NT2/D1 (cell line): ENCODE data around the gene SULT1A2.
A peak's percentile ranks its signal among the peaks of the same experiment; 100 is the strongest.
"Not testable (repeated sequence)": the region's sequence is repeated elsewhere in the genome, so short reads cannot be mapped to it uniquely, and the experiment has no call there.

Experiments
- DNase-seq: peaks from one replicate; pipeline ENCODE4 v3.0.0-alpha.2; 2011; ENCODE audit warnings: low read depth, low spot score
- H3K27me3 ChIP-seq: 2 replicates; pipeline ENCODE4 v1.6.0; 2011; ENCODE audit warnings: mild to moderate bottlenecking; ENCODE audit not compliant: insufficient read length, insufficient read depth
- H3K36me3 ChIP-seq: 2 replicates; pipeline ENCODE4 v1.6.1; 2011; ENCODE audit warnings: mild to moderate bottlenecking, low read length, mixed read lengths; ENCODE audit not compliant: insufficient read depth, insufficient read length
- H3K4me1 ChIP-seq: 2 replicates; pipeline ENCODE4 v1.5.1; 2011; ENCODE audit not compliant: insufficient read depth, insufficient read length
- H3K4me3 ChIP-seq: 2 replicates; pipeline ENCODE4 v1.5.1; 2011; ENCODE audit warnings: low read depth; ENCODE audit not compliant: insufficient read length
- H3K9ac ChIP-seq: 2 replicates; pipeline ENCODE4 v1.6.0; 2011; ENCODE audit warnings: low read depth; ENCODE audit not compliant: insufficient read length
- H3K9me3 ChIP-seq: 2 replicates; pipeline ENCODE4 v1.5.1; 2011; ENCODE audit warnings: mild to moderate bottlenecking, low read length; ENCODE audit not compliant: insufficient read depth
- SUZ12 ChIP-seq: IDR thresholded peaks from 2 replicates; pipeline ENCODE4 v1.6.1; 2011; ENCODE audit not compliant: insufficient read length, insufficient read depth; ENCODE audit errors: extremely low read depth
- YY1 ChIP-seq: IDR thresholded peaks from 2 replicates; pipeline ENCODE4 v1.6.1; 2011; ENCODE audit not compliant: insufficient read length, insufficient read depth
- ZNF274 ChIP-seq: IDR thresholded peaks from 2 replicates; pipeline ENCODE4 v1.6.1; 2011; ENCODE audit warnings: mild to moderate bottlenecking, low read depth, low read length

Gene SULT1A2

GRCh38 chr16:28553776-28554633, 42.8 kb downstream of the SULT1A2 start, which contains the start of gene SGF29:
SGF29 (plus strand) TSS chr16:28553920; CDS start chr16:28581070, 27,150 bp downstream.
- H3K4me1 ChIP-seq, result peaks cover 2% of the 10 kb centered on the region
- TF ChIP-seq SUZ12, result no peak
- no peak for TF ChIP-seq YY1
- no peak for TF ChIP-seq ZNF274
- peaks cover 18% of the 10 kb centered on the region for H3K36me3 ChIP-seq
- H3K4me3 ChIP-seq, result peak within 1 kb of the TSS; percentile 79
- no peaks in the 10 kb centered on the region for H3K9me3 ChIP-seq
- no peaks in the 10 kb centered on the region for H3K27me3 ChIP-seq
- peak; percentile 85 for DNase-seq
- peak within 1 kb of the TSS; percentile 89 for H3K9ac ChIP-seq

GRCh38 chr16:28549301-28549899, 47.5 kb downstream of the SULT1A2 start:
- no peak overlapping the region for H3K9ac ChIP-seq
- H3K4me3 ChIP-seq, result no peak overlapping the region
- peaks cover 2% of the 10 kb centered on the region for H3K4me1 ChIP-seq
- no peak for DNase-seq
- no peaks in the 10 kb centered on the region for H3K9me3 ChIP-seq
- TF ChIP-seq SUZ12, result no peak
- TF ChIP-seq ZNF274, result no peak
- no peak for TF ChIP-seq YY1
- H3K36me3 ChIP-seq, result no peaks in the 10 kb centered on the region
- H3K27me3 ChIP-seq, result no peaks in the 10 kb centered on the region

- Histone ChIP-seq H3K27me3 (no peaks in the 10 kb centered on the region), H3K4me1 (peaks cover 2% of the 10 kb centered on the region), H3K9me3 (no peaks in the 10 kb centered on the region), H3K4me3 (no peak overlapping the region), H3K36me3 (no peaks in the 10 kb centered on the region), H3K9ac (no peak overlapping the region)
- DNase-seq, result no peak
- TF ChIP-seq YY1 (no peak), SUZ12 (no peak), ZNF274 (no peak)
These were observed 48.5 kb downstream of the SULT1A2 start for GRCh38 chr16:28548306-28548802.

- H3K9ac ChIP-seq, result no peak overlapping the region
- no peaks in the 10 kb centered on the region for H3K9me3 ChIP-seq
- H3K27me3 ChIP-seq, result no peaks in the 10 kb centered on the region
- H3K4me1 ChIP-seq, result peaks cover 2% of the 10 kb centered on the region
- no peak for DNase-seq
- H3K4me3 ChIP-seq, result no peak overlapping the region
- H3K36me3 ChIP-seq, result no peaks in the 10 kb centered on the region
- TF ChIP-seq ZNF274 (no peak), SUZ12 (no peak), YY1 (no peak)
These were observed 50.2 kb downstream of the SULT1A2 start for GRCh38 chr16:28546626-28547025.

GRCh38 chr16:28545964-28546363, 50.9 kb downstream of the SULT1A2 start:
- H3K9me3 ChIP-seq, H3K36me3 ChIP-seq, H3K27me3 ChIP-seq, DNase-seq, H3K4me3 ChIP-seq, H3K9ac ChIP-seq, H3K4me1 ChIP-seq: not testable (repeated sequence)

- H3K36me3 ChIP-seq, result no peaks in the 10 kb centered on the region
- no peak overlapping the region for H3K4me3 ChIP-seq
- TF ChIP-seq SUZ12 (no peak), YY1 (no peak), ZNF274 (no peak)
- H3K4me1 ChIP-seq, result peaks cover 2% of the 10 kb centered on the region
- DNase-seq, result no peak
- H3K27me3 ChIP-seq, result no peaks in the 10 kb centered on the region
- H3K9ac ChIP-seq, result no peak overlapping the region
- H3K9me3 ChIP-seq, result no peaks in the 10 kb centered on the region
These were observed 51.9 kb downstream of the SULT1A2 start for GRCh38 chr16:28544998-28545397.

GRCh38 chr16:28543072-28543471, 53.8 kb downstream of the SULT1A2 start:
- no peaks in the 10 kb centered on the region for H3K27me3 ChIP-seq
- H3K4me3 ChIP-seq, result no peak overlapping the region
- no peak overlapping the region for H3K9ac ChIP-seq
- no peak for DNase-seq
- no peaks in the 10 kb centered on the region for H3K36me3 ChIP-seq
- H3K9me3 ChIP-seq, result no peaks in the 10 kb centered on the region
- no peak for TF ChIP-seq SUZ12
- no peaks in the 10 kb centered on the region for H3K4me1 ChIP-seq
